Adipocyte (in vitro differentiated cells): Measurements from ENCODE around the gene PALM.
A peak's percentile ranks its signal among the peaks of the same experiment; 100 is the strongest.

ENCODE experiments used
- DNase-seq: peaks from one replicate; pipeline ENCODE4 v3.0.0-alpha.2; 2015; ENCODE audit warnings: low read depth
- H3K27me3 ChIP-seq: replicated peaks from 2 replicates; pipeline ENCODE4 v1.7.0; 2013; ENCODE audit warnings: mild to moderate bottlenecking, low read length, moderate library complexity; ENCODE audit not compliant: control insufficient read depth, insufficient read depth
- H3K36me3 ChIP-seq: 2 replicates; pipeline ENCODE4 v1.7.0; 2013; ENCODE audit warnings: low read length, mild to moderate bottlenecking, moderate library complexity; ENCODE audit not compliant: control insufficient read depth, insufficient read depth, severe bottlenecking
- H3K4me1 ChIP-seq: 2 replicates; pipeline ENCODE4 v1.7.0; 2013; ENCODE audit warnings: mild to moderate bottlenecking, low read length, moderate library complexity; ENCODE audit not compliant: control insufficient read depth, insufficient read depth
- H3K4me3 ChIP-seq: 2 replicates; pipeline ENCODE4 v1.7.0; 2013; ENCODE audit warnings: mild to moderate bottlenecking, low read length, moderate library complexity
- H3K9ac ChIP-seq: 2 replicates; pipeline ENCODE4 v1.7.0; 2013; ENCODE audit warnings: mild to moderate bottlenecking, low read length, moderate library complexity
- H3K9me3 ChIP-seq: 2 replicates; pipeline ENCODE4 v1.7.0; 2013; ENCODE audit warnings: mild to moderate bottlenecking, low read length, moderate library complexity; ENCODE audit not compliant: control insufficient read depth

Gene PALM

DNA sequence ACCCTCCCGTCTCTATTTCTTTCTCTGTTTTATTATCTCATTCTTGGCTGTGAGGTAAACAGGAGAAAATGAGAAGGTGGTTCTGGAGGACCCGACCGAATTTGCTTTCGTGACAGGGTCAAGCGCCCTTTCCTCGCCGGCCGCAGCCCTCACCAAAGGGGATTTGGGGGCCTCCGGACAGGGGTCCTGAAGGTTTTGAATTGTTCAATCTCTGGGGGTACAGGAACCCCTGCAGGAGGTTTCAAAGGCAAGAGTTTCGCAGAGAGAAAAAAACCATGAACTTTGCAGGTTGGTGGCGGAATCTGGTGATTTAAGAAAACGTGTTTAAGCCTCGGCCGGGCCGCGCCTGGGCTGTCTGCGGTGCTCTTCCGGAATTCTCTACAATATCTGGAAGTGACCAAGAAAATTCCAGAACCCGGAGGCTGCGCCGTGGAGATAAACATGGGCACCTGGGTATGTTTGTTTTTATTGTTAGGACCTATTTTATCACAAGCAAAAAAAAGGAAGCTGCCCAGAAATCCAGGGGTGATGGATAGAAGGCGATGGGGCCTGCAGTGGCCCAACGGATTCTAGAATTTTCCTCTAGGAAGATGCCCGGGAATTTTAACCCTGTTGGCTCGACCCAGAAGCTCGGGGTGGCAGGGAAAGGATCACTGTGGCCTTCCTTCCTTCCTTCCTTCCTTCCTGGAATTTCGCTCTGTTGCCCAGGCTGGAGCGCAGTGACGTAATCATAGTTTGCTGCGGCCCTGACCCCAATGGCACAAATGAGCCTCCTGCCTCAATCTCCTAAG is 74.3 kb downstream of the PALM start:
- Histone ChIP-seq H3K27me3 (no peaks in the 10 kb centered on the region), H3K4me3 (peak overlapping the region; percentile 73), H3K36me3 (no peaks in the 10 kb centered on the region), H3K4me1 (peaks cover 23% of the 10 kb centered on the region), H3K9ac (peak overlapping the region; percentile 77), H3K9me3 (no peaks in the 10 kb centered on the region)
- DNase-seq, result no peak

DNA sequence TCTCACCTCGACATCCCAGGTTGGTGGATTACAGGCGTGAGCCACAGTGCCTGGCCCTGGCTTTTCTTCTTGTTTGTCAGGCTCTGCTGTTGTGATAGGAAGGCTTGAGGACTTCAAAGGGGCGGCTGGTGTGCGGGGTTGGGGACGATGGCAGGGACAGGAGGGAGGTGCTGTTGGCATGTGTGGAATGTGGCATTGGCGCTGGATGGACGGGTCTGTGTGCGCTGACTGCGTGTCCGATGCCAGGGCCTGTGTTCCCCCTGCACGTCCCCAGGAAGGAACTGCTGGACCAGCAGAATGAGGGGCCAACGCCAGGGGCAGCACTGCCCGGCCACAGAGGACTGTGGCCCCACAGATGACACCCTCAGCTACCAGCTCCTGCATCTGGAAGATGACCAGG is 75.8 kb downstream of the PALM start:
- H3K4me3 ChIP-seq, result no peak overlapping the region
- H3K36me3 ChIP-seq, result no peaks in the 10 kb centered on the region
- H3K27me3 ChIP-seq, result no peaks in the 10 kb centered on the region
- no peak overlapping the region for H3K9ac ChIP-seq
- no peak for DNase-seq
- H3K9me3 ChIP-seq, result no peaks in the 10 kb centered on the region
- H3K4me1 ChIP-seq, result peaks cover 28% of the 10 kb centered on the region

DNA sequence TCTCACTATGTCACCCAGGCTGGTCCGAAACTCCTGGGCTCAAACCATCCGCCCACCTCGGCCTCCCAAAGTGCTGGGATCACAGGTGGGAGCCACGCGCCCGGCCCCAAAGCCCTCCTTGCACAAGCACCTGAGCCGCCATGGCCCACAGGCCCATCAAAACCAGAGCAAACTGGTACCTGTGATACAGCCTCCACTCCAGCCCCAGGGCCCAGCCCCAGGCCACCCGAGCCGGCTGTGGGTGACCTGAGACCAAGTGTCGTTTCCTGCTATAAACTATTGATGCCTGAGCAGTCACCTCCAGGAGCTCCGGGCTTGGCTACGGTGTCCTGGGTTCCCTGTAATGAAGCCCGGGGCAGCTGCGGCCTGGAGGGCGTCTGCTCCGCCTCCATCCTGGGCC is 78.8 kb downstream of the PALM start:
- Histone ChIP-seq H3K27me3 (no peaks in the 10 kb centered on the region), H3K9ac (no peak overlapping the region), H3K4me1 (peaks cover 22% of the 10 kb centered on the region), H3K36me3 (no peaks in the 10 kb centered on the region), H3K4me3 (no peak overlapping the region), H3K9me3 (no peaks in the 10 kb centered on the region)
- DNase-seq, result no peak

DNA sequence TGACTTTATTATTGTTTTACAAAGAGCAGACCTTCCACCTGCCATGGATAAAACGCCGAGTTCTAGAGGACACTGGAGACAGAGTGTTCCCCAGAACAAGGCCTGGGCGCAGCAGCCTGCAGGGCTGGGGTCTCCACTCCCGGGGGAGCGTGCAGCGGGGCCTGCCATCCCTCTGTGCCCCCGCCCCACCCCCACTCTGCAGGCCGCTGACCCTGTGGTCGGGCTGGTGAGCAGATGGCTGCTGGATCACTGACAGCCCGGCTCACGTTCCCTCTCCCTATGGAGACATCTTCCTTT is 79.9 kb downstream of the PALM start:
- H3K9ac ChIP-seq, result peak overlapping the region; percentile 70
- H3K4me1 ChIP-seq, result peaks cover 13% of the 10 kb centered on the region
- no peaks in the 10 kb centered on the region for H3K36me3 ChIP-seq
- H3K27me3 ChIP-seq, result no peaks in the 10 kb centered on the region
- H3K9me3 ChIP-seq, result no peaks in the 10 kb centered on the region
- H3K4me3 ChIP-seq, result no peak overlapping the region
- no peak for DNase-seq

DNA sequence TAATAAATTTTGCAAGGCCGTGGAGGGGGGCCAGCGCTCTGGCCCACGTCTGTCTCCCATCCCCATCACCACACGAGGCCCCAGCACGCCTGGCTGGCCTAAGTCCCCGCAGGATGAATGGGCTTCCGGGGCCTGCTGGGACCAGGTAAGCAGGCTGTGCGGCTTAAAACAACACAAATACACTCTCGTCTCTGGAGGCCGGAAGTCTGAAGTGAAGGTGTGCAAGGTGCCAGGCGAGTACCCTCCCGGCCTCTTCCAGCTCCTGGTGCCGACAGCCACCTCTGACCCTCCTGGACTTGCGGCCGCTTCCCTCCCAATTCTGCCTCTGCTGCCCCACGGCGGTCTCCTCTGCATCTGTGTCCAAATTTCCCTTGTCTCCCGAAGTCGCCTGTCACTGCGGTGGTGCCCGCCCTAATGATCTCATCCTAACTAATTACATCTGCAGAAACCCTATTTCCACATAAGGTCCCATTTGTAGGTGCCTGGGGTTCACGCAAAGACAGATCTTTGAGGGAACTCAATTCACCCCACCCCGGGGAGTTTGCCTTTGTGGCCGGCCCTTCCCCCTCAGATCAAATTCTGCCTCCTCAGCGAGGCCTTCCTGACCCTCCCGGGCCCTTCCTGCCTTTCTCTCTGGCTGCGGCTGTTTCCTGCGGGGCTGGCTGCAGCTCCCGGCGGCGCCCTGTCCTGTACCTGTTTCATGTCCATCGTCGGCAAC is 80.4 kb downstream of the PALM start:
- H3K9ac ChIP-seq, result peak overlapping the region; percentile 70
- H3K4me1 ChIP-seq, result peaks cover 13% of the 10 kb centered on the region
- no peak overlapping the region for H3K4me3 ChIP-seq
- peak; percentile 27 for DNase-seq
- no peaks in the 10 kb centered on the region for H3K9me3 ChIP-seq
- H3K36me3 ChIP-seq, result no peaks in the 10 kb centered on the region
- H3K27me3 ChIP-seq, result no peaks in the 10 kb centered on the region

DNA sequence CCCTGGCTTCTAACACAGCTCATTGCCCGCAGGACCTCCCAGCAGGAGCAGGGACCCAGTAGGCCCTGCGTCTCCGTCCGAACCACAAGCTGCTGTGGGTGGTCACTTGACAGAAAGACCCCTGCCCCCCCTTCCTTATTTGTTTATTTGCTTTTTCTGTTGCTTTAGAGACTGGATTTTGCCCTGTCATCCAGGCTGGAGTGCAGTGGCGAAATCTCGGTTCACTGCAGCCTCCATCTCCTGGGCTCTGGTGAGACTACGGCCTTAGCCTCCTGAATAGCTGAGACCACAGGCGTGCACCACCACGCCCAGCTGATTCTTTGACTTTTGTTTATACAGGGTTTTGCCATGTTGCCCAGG is 80.9 kb downstream of the PALM start:
- no peaks in the 10 kb centered on the region for H3K9me3 ChIP-seq
- H3K4me3 ChIP-seq, result no peak overlapping the region
- H3K27me3 ChIP-seq, result no peaks in the 10 kb centered on the region
- no peak for DNase-seq
- peak overlapping the region; percentile 70 for H3K9ac ChIP-seq
- no peaks in the 10 kb centered on the region for H3K36me3 ChIP-seq
- H3K4me1 ChIP-seq, result peaks cover 13% of the 10 kb centered on the region

DNA sequence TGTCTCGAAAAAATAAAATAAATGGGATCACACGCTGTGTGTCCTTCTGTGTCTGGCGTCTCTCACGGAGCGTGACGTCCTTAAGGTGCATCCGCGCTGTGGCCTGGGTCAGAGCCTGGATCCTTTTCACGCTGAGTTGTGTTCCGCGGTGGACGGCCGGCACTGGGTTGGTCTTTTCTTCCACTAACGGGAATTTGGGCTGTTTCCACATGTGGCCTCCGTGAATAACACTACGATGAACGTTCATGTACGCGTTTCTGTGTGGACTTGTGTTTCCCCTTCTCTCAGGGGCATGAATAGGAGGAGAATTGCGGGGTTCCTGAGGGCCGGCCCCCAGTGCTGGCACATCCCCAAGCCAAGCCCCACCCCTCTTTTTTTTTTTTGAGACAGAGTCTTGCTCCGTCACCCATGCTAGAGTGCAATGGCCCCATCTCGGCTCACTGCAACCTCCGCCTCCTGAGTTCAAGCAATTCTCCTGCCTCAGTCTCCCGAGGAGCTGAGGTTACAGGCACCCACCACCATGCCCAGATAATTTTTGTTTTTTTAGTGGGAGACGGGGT is 82.4 kb downstream of the PALM start:
- Histone ChIP-seq H3K4me3 (no peak overlapping the region), H3K9ac (no peak overlapping the region), H3K36me3 (no peaks in the 10 kb centered on the region), H3K9me3 (no peaks in the 10 kb centered on the region), H3K27me3 (no peaks in the 10 kb centered on the region), H3K4me1 (peaks cover 24% of the 10 kb centered on the region)
- DNase-seq, result no peak

DNA sequence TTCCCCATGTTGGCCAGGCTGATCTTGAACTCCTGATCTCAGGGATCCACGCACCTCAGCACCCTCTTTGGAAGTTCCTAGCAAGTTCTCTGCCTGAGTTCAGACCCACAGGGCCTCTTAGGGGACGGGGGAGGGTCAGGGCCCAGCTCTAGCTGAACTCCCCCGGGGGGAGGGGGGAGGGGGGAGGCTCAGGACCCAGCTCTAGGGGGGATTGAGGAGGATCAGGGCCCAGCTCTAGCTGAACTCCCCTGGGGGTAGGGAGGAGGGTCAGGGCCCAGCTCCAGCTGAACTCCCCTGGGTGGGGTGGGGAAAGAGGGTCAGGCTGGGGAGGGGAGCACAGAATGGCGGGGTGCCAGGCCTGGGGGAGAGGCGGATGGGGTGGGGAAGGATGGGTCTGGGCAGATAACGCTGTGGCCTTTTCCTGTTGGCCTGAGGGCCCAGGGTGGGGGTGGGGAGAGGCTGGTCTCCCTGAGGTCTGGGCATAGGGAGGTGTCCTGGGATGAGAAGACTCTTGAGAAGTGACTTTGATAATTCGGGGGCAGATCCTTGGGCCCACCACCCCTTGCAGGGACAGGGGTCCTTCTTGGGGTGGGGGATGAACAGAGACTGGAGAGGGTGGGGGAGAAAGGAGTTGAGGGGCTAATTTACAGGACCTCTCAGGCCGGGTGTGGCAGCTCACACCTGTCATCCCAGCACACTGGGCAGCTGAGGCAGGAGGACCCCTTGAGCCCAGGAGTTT is 83.0 kb downstream of the PALM start:
- H3K9ac ChIP-seq, result no peak overlapping the region
- DNase-seq, result no peak
- H3K27me3 ChIP-seq, result no peaks in the 10 kb centered on the region
- peaks cover 27% of the 10 kb centered on the region for H3K4me1 ChIP-seq
- H3K4me3 ChIP-seq, result no peak overlapping the region
- no peaks in the 10 kb centered on the region for H3K9me3 ChIP-seq
- H3K36me3 ChIP-seq, result no peaks in the 10 kb centered on the region

DNA sequence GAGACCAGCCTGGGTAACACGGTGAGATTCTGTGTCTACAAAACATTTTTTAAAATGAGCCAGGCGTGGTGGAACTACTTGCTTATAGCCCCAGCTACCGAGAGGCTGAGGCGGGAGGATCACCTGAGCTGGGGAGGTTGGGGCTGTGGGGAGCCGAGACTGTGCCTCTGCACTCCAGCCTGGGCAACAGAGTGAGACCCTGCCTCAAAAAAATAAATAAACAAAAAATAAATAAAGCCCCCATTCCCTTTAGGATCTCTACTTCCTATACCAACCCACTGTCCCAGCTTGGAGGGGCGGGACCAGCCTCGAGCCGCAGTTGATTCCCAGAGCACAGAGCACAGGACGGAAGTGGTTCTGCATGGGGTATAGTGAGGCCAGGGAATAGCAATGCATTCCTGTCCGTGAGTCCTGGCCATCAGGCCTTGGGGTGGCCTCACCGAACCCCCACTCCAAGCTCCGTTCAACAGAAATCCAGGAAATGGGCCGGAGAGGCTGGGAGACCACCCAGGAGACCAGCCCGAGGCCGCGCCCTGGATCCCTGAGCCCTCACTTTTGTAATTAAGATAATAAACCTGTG is 83.7 kb downstream of the PALM start:
- Histone ChIP-seq H3K4me1 (peaks cover 27% of the 10 kb centered on the region), H3K9ac (no peak overlapping the region), H3K4me3 (no peak overlapping the region), H3K27me3 (no peaks in the 10 kb centered on the region), H3K36me3 (no peaks in the 10 kb centered on the region), H3K9me3 (no peaks in the 10 kb centered on the region)
- DNase-seq, result no peak

DNA sequence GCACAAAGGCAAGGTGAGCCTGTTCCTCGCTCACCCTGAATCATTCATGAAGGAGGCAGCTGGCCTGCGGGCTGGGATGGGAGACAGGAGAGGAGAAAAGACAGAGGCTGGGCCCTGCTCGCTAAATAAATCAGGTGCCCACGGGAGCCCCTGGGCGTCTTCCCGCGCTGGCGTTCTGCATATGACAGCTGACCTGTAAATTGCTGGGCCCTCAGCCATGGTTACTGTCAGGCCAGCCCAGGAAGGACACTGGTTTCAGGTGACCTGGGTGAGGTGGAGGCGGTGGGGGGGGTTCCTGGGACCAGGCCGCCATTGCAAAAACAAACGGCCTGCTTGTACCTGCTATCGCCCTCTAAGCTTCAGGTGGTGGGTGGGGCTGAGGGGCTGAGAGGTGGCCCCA is 85.1 kb downstream of the PALM start:
- no peaks in the 10 kb centered on the region for H3K9me3 ChIP-seq
- DNase-seq, result no peak
- H3K36me3 ChIP-seq, result no peaks in the 10 kb centered on the region
- no peaks in the 10 kb centered on the region for H3K27me3 ChIP-seq
- no peak overlapping the region for H3K9ac ChIP-seq
- peaks cover 25% of the 10 kb centered on the region for H3K4me1 ChIP-seq
- H3K4me3 ChIP-seq, result no peak overlapping the region

DNA sequence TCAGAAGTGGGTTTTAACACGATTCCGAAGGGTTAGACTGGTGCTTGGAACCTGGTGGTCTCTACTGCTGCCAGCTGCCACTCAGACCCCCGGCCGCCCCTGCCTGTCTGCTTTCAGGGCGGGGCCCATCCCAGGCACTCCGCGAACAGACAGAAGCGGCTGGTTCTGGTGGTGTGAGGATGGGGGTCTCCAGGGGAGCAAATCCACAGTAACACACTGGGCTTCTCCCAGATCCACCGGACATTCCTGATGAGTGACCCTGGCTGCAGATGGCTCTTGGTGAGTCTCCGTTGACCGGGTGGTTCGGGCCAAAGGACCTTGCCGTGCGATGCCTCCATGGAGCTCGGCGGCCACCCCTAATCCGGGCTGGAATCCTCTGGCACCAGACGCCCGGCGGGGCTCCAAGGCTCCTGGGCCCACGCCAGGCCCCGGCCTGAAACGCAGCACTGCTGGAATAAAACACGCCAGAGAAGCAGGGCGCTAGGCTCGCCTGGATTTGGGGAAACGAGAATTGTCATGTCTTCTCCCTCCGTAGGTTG is 86.4 kb downstream of the PALM start:
- peaks cover 7% of the 10 kb centered on the region for H3K36me3 ChIP-seq
- peak overlapping the region; percentile 80 for H3K4me3 ChIP-seq
- H3K27me3 ChIP-seq, result no peaks in the 10 kb centered on the region
- no peak for DNase-seq
- H3K9me3 ChIP-seq, result no peaks in the 10 kb centered on the region
- H3K4me1 ChIP-seq, result peaks cover 23% of the 10 kb centered on the region
- peak overlapping the region; percentile 93 for H3K9ac ChIP-seq
